HCT116 (cell line): Measurements from ENCODE around the gene SLC37A4. TPM values are rescaled to one million over a fixed set of nuclear protein-coding genes. Genes with fewer than 3 reads are reported as not detected.

Experiments
- ATAC-seq: fragments of 200-7000 bp; cut with Tn5 transposase; 2 replicates; pipeline ENCODE4 v1.9.1; 2020; ENCODE audit warnings: mild to moderate bottlenecking, moderate library complexity
- BruUV-seq: library from RNA; stranded (reverse); fragments of 400-500 nt; replicated peaks from 2 replicates; lab custom pipeline; 2021; lab: Mats Ljungman, UMichigan
- CTCF ChIA-PET: fragments of 300-600 bp; sonication (Branson Sonifier 250); formaldehyde crosslinking; loops from one replicate; lab custom pipeline; 2021; ENCODE audit warnings: antibody characterized with exemption; lab: Charles Lee
- POLR2A ChIA-PET: fragments of 300-600, 350-600 bp; sonication (Branson Sonifier 250); formaldehyde crosslinking; loops from one replicate; lab custom pipeline; 2021; ENCODE audit warnings: antibody characterized with exemption; lab: Charles Lee
- RAD21 ChIA-PET, 2 experiments: fragments of 300-600 bp; sonication (Branson Sonifier 250); formaldehyde crosslinking; loops; one replicate each; lab custom pipeline; 2023; ENCODE audit warnings: low total read pairs in 2 of 2; ENCODE audit not compliant: uncharacterized antibody in 2 of 2, unreplicated experiment in 2 of 2, low non-redundant PET in 1 of 2; lab: Charles Lee
- DNase-seq: peaks from one replicate; pipeline ENCODE4 v3.0.0-alpha.2; 2010; ENCODE audit warnings: low read depth, low spot score
- H2AFZ ChIP-seq: fragments of 200-600 bp; shearing (Covaris generic), sonication (generic); 2 replicates; pipeline ENCODE4 v1.6.1; 2017; ENCODE audit warnings: low read depth, mixed run types, mixed read lengths, antibody characterized with exemption, low read length; ENCODE audit not compliant: poor library complexity, severe bottlenecking
- H3K27ac ChIP-seq: 2 replicates; pipeline ENCODE4 v1.5.1; 2012; ENCODE audit warnings: low read depth, low read length
- H3K27me3 ChIP-seq: fragments of 200-600 bp; sonication (generic); 2 replicates; pipeline ENCODE4 v1.6.1; 2016; ENCODE audit warnings: mixed run types, low read length, mixed read lengths; ENCODE audit not compliant: insufficient read depth
- H3K36me3 ChIP-seq, 2 experiments: fragments of 200-500 bp in 1 of 2; fragments of 200-600 bp in 1 of 2; sonication (Bioruptor generic) in 1 of 2; sonication (generic) in 1 of 2; 2 replicates each; pipeline versions ENCODE4 v1.5.1 to v1.6.1; 2014 to 2016; ENCODE audit warnings: low read length in 2 of 2, inconsistent platforms in 1 of 2, mixed read lengths in 1 of 2, mixed run types in 1 of 2; ENCODE audit not compliant: insufficient read depth in 2 of 2, control insufficient read depth in 1 of 2
- H3K4me1 ChIP-seq, 2 experiments: fragments of 200-600 bp in 1 of 2; sonication (generic) in 1 of 2; 2 replicates each; pipeline versions ENCODE4 v1.5.1 to v1.6.1; 2012 to 2017; ENCODE audit warnings: low read length in 2 of 2, inconsistent platforms in 1 of 2, mild to moderate bottlenecking in 1 of 2, mixed read lengths in 1 of 2, mixed run types in 1 of 2, moderate library complexity in 1 of 2; ENCODE audit not compliant: insufficient read depth in 2 of 2, control insufficient read depth in 1 of 2
- H3K4me2 ChIP-seq: fragments of 200-600 bp; sonication (generic); 2 replicates; pipeline ENCODE4 v1.6.1; 2017; ENCODE audit warnings: mixed run types, low read length, mixed read lengths
- H3K4me3 ChIP-seq, 2 experiments: fragments of 200-600 bp in 1 of 2; sonication (generic) in 1 of 2; replicated peaks in 1 of 2; 2 replicates each; pipeline ENCODE4 v1.5.1; 2011 to 2016; ENCODE audit warnings: low read length in 2 of 2, control low read depth in 1 of 2, low read depth in 1 of 2, mild to moderate bottlenecking in 1 of 2, mixed read lengths in 1 of 2, mixed run types in 1 of 2
- H3K79me2 ChIP-seq: fragments of 200-600 bp; sonication (generic); 2 replicates; pipeline ENCODE4 v1.6.1; 2017; ENCODE audit warnings: mild to moderate bottlenecking, mixed run types, low read length, moderate library complexity, mixed read lengths; ENCODE audit not compliant: insufficient read depth
- H3K9ac ChIP-seq: fragments of 200-600 bp; sonication (generic); 2 replicates; pipeline ENCODE4 v1.6.1; 2016; ENCODE audit warnings: low read length, mixed read lengths
- H3K9me2 ChIP-seq: fragments of 200-600 bp; sonication (generic), shearing (Covaris generic); 2 replicates; pipeline ENCODE4 v1.6.1; 2017; ENCODE audit warnings: mixed run types, mild to moderate bottlenecking, moderate library complexity; ENCODE audit not compliant: insufficient read depth
- H3K9me3 ChIP-seq, 2 experiments: fragments of 200-500 bp in 1 of 2; fragments of 200-600 bp in 1 of 2; sonication (Bioruptor generic) in 1 of 2; sonication (generic) in 1 of 2; 2 replicates each; pipeline ENCODE4 v1.6.1; 2014 to 2017; ENCODE audit warnings: low read length in 2 of 2, mixed read lengths in 2 of 2, inconsistent platforms in 1 of 2, low read depth in 1 of 2, mild to moderate bottlenecking in 1 of 2, mixed run types in 1 of 2, moderate library complexity in 1 of 2; ENCODE audit not compliant: control insufficient read depth in 1 of 2, insufficient read depth in 1 of 2
- H4K20me1 ChIP-seq: fragments of 200-600 bp; sonication (generic), shearing (Covaris generic); 2 replicates; pipeline ENCODE4 v1.6.1; 2017; ENCODE audit warnings: mixed run types, mild to moderate bottlenecking, moderate library complexity; ENCODE audit not compliant: insufficient read depth
- JUND ChIP-seq: IDR thresholded peaks from 2 replicates; pipeline ENCODE4 v1.6.1; 2012
- RAD21 ChIP-seq: IDR thresholded peaks from 2 replicates; pipeline ENCODE4 v1.6.1; 2012; ENCODE audit warnings: low read depth, mild to moderate bottlenecking
- SRF ChIP-seq: IDR thresholded peaks from 2 replicates; pipeline ENCODE4 v1.6.1; 2012; ENCODE audit warnings: low read depth
- intact Hi-C: fragments of 100-400 bp; cut with micrococcal nuclease; formaldehyde crosslinking; loops from 2 replicates; pipeline ENCODE4 v1.10.0; 2022
- total RNA-seq: library from RNA; stranded (reverse); gene quantifications from one replicate; pipeline ENCODE4 v1.2.1, GENCODE V29; 2021; ENCODE audit not compliant: unreplicated experiment
- TF ChIP-seq, protein P1 (sequence below), 3 experiments: fragments of 200-600 bp in 1 of 3; sonication (generic) in 1 of 3; IDR thresholded peaks in 2 of 3; conservative IDR thresholded peaks in 1 of 3; 2 replicates each; pipeline ENCODE4 v1.5.1; 2012 to 2017; ENCODE audit warnings: low read depth in 2 of 3, low read length in 2 of 3, antibody characterized with exemption in 1 of 3, borderline replicate concordance in 1 of 3, control low read depth in 1 of 3, mild to moderate bottlenecking in 1 of 3, mixed read lengths in 1 of 3, mixed run types in 1 of 3, moderate library complexity in 1 of 3; ENCODE audit not compliant: insufficient read depth in 1 of 3
- TF ChIP-seq, protein P2 (sequence below): IDR thresholded peaks from 2 replicates; pipeline ENCODE4 v1.6.1; 2012

SLC37A4 gene
- total RNA-seq, 1 experiment from 2014 or later: 49.8 TPM

DNA sequence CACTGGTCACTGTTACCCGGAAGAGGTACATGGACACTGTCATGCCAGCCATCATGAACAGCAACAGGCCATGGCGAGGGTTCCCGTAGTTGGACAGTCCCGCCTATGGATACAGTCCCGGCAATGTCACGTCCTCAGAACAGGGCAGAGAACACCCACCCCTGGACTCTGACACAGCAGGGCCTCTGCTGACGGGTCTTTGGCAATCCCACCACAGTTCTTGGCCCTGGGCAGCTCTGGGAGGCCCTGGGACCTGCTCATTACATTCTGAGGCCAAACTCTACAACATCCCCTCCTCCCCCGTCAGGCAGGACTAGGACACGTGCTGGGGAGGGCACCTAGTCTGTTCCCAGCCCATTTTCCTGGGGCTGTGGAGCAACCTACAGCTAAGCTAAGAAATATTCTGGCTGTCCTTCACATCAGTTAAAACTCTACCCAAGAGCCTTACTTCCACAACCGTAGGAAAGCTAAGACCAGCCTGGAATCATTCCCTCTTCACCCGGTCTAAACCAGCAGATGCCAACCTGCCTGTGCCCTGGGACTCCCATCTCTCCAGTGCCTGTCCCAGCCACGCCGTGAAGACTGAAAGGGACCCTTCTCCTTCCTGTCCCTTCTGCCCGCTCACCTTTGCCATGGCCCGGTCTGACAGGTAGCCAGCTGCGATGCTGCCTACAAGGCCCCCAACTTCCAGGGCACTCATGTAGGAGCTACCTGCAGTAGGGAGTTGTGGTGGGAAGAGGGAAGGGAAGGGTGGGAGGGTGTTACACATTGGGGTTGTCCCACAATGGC lies 4.5 kb downstream of the SLC37A4 start:
- Histone ChIP-seq H3K79me2 (peaks cover 32% of the 10 kb centered on the region), H3K9ac (no peak overlapping the region), H2AFZ (no peak overlapping the region), H3K4me2 (no peak overlapping the region), H3K9me3 (no peaks in the 10 kb centered on the region), H3K27ac (no peak overlapping the region; the same call in 1 of the 2 replicates), H3K36me3 (peaks cover 20 to 37% of the 10 kb centered on the region in 2 experiments; a peak in 3 of 4 replicates), H3K27me3 (no peaks in the 10 kb centered on the region), H3K4me3 (no peak overlapping the region), H3K9me2 (no peaks in the 10 kb centered on the region), H3K4me1 (peaks cover 5 to 30% of the 10 kb centered on the region in 2 experiments), H4K20me1 (no peaks in the 10 kb centered on the region)
- no TSS peak for BruUV-seq
- ATAC-seq (no peak), DNase-seq (no peak)
- ChIA-PET RAD21 (no interaction called here), POLR2A (interaction anchor here (1.0 kb wide), 1 partner anchor 30 kb away, joined by 3 read pairs; no protein-coding TSS in a partner anchor), CTCF (no interaction called here)
- TF ChIP-seq RAD21: no peak
- intact Hi-C loops: no loop called here

DNA sequence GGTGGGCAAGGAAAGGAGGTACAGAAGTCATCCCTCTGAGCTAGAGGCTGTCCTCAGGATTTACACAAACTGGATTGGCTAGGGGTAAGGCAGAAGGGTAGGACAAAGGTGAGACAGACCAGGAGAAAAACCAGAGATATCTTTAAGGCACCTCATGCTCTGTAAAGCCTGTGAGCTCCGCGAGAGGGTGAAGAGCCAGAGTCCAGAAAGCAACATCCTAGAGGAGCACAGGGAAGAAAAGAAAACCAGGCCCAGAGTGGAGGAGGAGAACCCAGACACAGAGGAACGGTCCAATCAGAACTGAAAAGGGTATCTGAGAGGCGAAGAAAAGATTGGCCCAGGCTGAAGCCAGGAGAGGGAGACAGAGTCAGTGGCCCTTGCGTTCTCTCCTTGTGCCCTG lies 5.1 kb downstream of the SLC37A4 start:
- Histone ChIP-seq H3K9me3 (no peaks in the 10 kb centered on the region), H3K4me3 (no peak overlapping the region), H2AFZ (no peak overlapping the region), H3K9me2 (no peaks in the 10 kb centered on the region), H4K20me1 (no peaks in the 10 kb centered on the region), H3K9ac (no peak overlapping the region), H3K27me3 (no peaks in the 10 kb centered on the region), H3K27ac (no peak overlapping the region), H3K79me2 (peaks cover 38% of the 10 kb centered on the region), H3K4me1 (peaks cover 5 to 26% of the 10 kb centered on the region in 2 experiments), H3K4me2 (no peak overlapping the region), H3K36me3 (peaks cover 21 to 38% of the 10 kb centered on the region in 2 experiments; a peak in 3 of 4 replicates)
- ChIA-PET RAD21 (no interaction called here), POLR2A (interaction anchor here (1.0 kb wide), 1 partner anchor 30 kb away, joined by 3 read pairs; no protein-coding TSS in a partner anchor), CTCF (no interaction called here)
- ATAC-seq (no peak), DNase-seq (no peak)
- intact Hi-C loops: no loop called here
- TF ChIP-seq, protein P1, sequence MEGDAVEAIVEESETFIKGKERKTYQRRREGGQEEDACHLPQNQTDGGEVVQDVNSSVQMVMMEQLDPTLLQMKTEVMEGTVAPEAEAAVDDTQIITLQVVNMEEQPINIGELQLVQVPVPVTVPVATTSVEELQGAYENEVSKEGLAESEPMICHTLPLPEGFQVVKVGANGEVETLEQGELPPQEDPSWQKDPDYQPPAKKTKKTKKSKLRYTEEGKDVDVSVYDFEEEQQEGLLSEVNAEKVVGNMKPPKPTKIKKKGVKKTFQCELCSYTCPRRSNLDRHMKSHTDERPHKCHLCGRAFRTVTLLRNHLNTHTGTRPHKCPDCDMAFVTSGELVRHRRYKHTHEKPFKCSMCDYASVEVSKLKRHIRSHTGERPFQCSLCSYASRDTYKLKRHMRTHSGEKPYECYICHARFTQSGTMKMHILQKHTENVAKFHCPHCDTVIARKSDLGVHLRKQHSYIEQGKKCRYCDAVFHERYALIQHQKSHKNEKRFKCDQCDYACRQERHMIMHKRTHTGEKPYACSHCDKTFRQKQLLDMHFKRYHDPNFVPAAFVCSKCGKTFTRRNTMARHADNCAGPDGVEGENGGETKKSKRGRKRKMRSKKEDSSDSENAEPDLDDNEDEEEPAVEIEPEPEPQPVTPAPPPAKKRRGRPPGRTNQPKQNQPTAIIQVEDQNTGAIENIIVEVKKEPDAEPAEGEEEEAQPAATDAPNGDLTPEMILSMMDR (IDR thresholded peaks at IDR 0.05 in 2 of 3, conservative IDR thresholded peaks at IDR 0.05 in 1 of 3; ENCODE audit: borderline replicate concordance in 1 of 3, insufficient read depth in 1 of 3, low read depth in 2 of 3, low read length in 2 of 3): no peak
- TF ChIP-seq RAD21 (no peak), JUND (no peak), SRF (no peak)
- TF ChIP-seq, protein P2, sequence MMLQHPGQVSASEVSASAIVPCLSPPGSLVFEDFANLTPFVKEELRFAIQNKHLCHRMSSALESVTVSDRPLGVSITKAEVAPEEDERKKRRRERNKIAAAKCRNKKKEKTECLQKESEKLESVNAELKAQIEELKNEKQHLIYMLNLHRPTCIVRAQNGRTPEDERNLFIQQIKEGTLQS: no peak
- BruUV-seq: no TSS peak
